CD4-positive, CD25-positive, alpha-beta regulatory T cell (primary cell): ENCODE measurements around the gene MVB12B. TPM values are rescaled to one million over a fixed set of nuclear protein-coding genes. Genes with fewer than 3 reads are reported as not detected.
"Not testable (repeated sequence)": the region's sequence is repeated elsewhere in the genome, so short reads cannot be mapped to it uniquely, and the experiment has no call there.

Source experiments
- ATAC-seq, 2 donors: fragments of 150-1000 bp; cut with Tn5 transposase; one replicate each; pipeline ENCODE4 v1.10.0; 2021; ENCODE audit warnings: low read depth in 2 of 2, moderate number of reproducible peaks in 2 of 2, moderate library complexity in 1 of 2
- DNase-seq, 3 donors: peaks; one replicate each; pipeline versions ENCODE4 v3.0.0 to v3.0.0-alpha.2; 2012 to 2022; ENCODE audit warnings: mixed read lengths in 1 of 3
- H3K27ac ChIP-seq: one replicate; pipeline ENCODE4 v1.7.0; 2013; ENCODE audit warnings: mild to moderate bottlenecking, low read length; ENCODE audit not compliant: insufficient read depth, poor library complexity, severe bottlenecking
- H3K27me3 ChIP-seq: one replicate; pipeline ENCODE4 v1.7.0; 2013; ENCODE audit warnings: low read length; ENCODE audit not compliant: control insufficient read depth, insufficient read depth
- H3K36me3 ChIP-seq: one replicate; pipeline ENCODE4 v1.7.0; 2013; ENCODE audit warnings: mild to moderate bottlenecking, low read length, moderate library complexity; ENCODE audit not compliant: control insufficient read depth, insufficient read depth
- H3K4me1 ChIP-seq: 2 replicates; pipeline ENCODE4 v1.7.0; 2013; ENCODE audit warnings: mild to moderate bottlenecking, low read length; ENCODE audit not compliant: insufficient read depth, control insufficient read depth, poor library complexity, severe bottlenecking
- H3K4me3 ChIP-seq: one replicate; pipeline ENCODE4 v1.7.0; 2013; ENCODE audit warnings: low read depth, mild to moderate bottlenecking, low read length, moderate library complexity
- H3K9me3 ChIP-seq, 2 experiments: 1 replicate in 1 of 2; 2 replicates in 1 of 2; pipeline ENCODE4 v1.7.0; 2013; ENCODE audit warnings: low read length in 2 of 2, mild to moderate bottlenecking in 1 of 2, moderate library complexity in 1 of 2; ENCODE audit not compliant: control insufficient read depth in 2 of 2
- H3K27ac Mint-ChIP-seq, 3 donors: one replicate each; pipeline ENCODE4 v1.8.0; 2020 to 2022; ENCODE audit warnings: mild to moderate bottlenecking in 3 of 3, mixed read lengths in 3 of 3, moderate library complexity in 2 of 3
- H3K27me3 Mint-ChIP-seq: one replicate; pipeline ENCODE4 v1.8.0; 2022; ENCODE audit warnings: mild to moderate bottlenecking, mixed read lengths
- H3K36me3 Mint-ChIP-seq: one replicate; pipeline ENCODE4 v1.8.0; 2020; ENCODE audit warnings: mixed read lengths
- H3K4me1 Mint-ChIP-seq, 4 donors: one replicate each; pipeline ENCODE4 v1.8.0; 2020 to 2022; ENCODE audit warnings: mixed read lengths in 4 of 4, mild to moderate bottlenecking in 1 of 4
- H3K4me3 Mint-ChIP-seq, 4 donors: one replicate each; pipeline ENCODE4 v1.8.0; 2020 to 2022; ENCODE audit warnings: mild to moderate bottlenecking in 4 of 4, mixed read lengths in 4 of 4, moderate library complexity in 3 of 4
- H3K9me3 Mint-ChIP-seq, 7 donors: one replicate each; pipeline ENCODE4 v1.8.0; 2020 to 2022; ENCODE audit warnings: mixed read lengths in 7 of 7, mild to moderate bottlenecking in 3 of 7, moderate library complexity in 2 of 7
- polyA plus RNA-seq, 4 donors: library from polyadenylated mRNA; unstranded; fragments of 300-500 nt; fragmentation: Illumina TruSeq; gene quantifications; one replicate each; pipeline ENCODE4 v1.2.3, GENCODE V29; 2021
- total RNA-seq: library from RNA; stranded (reverse); gene quantifications from one replicate; pipeline ENCODE4 v1.2.3, GENCODE V29; 2022

Gene MVB12B
- total and polyA plus RNA-seq, 5 donors from 2014 or later, result 0.60 to 5.1 (median 1.4) TPM

DNA sequence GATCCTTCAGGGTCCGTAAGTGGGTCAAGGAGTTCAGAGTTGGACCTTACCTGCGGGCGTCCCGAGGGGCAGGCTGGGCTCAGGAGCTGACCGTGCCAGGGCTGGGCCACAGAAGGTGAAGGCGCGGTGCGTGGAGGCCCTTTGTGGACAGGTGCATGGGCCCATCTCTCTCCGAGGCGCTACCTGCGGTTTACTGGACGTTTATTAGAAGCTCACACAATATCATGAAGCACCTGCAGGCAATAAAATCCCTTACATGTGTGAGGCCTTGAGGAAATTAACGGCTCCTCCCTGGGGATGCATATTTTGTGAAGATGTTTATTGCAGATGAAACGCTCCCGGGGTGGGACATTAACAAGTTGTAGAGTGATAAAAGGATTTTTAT lies 207.3 kb downstream of the MVB12B start:
- no peaks in the 10 kb centered on the region for H3K36me3 ChIP-seq
- H3K27me3 Mint-ChIP-seq, result peaks cover 49% of the 10 kb centered on the region
- H3K4me1 ChIP-seq, result no peaks in the 10 kb centered on the region
- no peak overlapping the region for H3K27ac Mint-ChIP-seq
- H3K9me3 ChIP-seq, result no peaks in the 10 kb centered on the region
- no peaks in the 10 kb centered on the region for H3K9me3 Mint-ChIP-seq
- no peaks in the 10 kb centered on the region for H3K36me3 Mint-ChIP-seq
- ATAC-seq, result no peak
- no peaks in the 10 kb centered on the region for H3K4me1 Mint-ChIP-seq
- no peak for DNase-seq
- no peak overlapping the region for H3K27ac ChIP-seq
- no peak overlapping the region for H3K4me3 ChIP-seq
- no peaks in the 10 kb centered on the region for H3K27me3 ChIP-seq
- no peak overlapping the region for H3K4me3 Mint-ChIP-seq

DNA sequence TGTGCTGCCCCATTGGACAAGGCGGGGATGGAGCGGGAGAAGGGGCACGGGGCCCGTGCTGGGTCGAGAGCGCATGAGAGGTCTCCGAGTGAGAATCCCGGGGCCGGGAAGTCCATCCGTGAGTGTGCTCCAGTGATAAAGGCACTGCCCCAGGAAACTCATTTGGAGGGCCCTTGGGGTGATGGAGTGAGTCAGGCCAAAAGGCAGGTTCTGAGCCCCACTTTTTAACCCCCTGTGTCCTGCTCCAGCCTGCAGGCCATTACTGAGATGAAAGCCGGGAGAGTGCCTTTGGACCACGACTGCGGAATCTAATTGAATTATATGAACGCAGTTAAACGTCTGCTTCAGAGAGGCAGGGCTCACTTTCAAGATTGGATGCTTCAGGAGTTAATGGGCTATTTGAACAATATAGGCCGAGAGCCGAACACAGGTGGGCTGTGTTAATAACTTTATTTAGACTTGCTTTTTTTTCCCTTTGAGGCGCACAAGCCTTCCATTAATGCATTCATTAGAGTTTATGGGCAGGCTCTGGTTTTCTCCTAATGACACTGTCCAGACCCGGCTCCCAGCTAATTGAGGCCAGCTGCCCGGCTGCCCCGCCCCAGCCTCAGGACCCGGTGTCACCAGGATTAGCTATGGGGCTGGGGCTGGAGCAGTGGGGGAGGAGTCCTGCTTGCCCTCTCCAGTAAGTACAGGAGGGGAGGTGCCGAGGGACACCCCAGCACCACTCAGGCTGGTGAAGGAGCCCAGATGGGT lies 208.0 kb downstream of the MVB12B start:
- H3K4me1 Mint-ChIP-seq, result no peaks in the 10 kb centered on the region
- H3K9me3 Mint-ChIP-seq, result no peaks in the 10 kb centered on the region
- H3K27me3 ChIP-seq, result no peaks in the 10 kb centered on the region
- H3K9me3 ChIP-seq, result no peaks in the 10 kb centered on the region
- no peaks in the 10 kb centered on the region for H3K4me1 ChIP-seq
- H3K27ac ChIP-seq, result no peak overlapping the region
- H3K4me3 ChIP-seq, result no peak overlapping the region
- no peaks in the 10 kb centered on the region for H3K36me3 ChIP-seq
- ATAC-seq, result no peak
- H3K27ac Mint-ChIP-seq, result no peak overlapping the region
- no peak for DNase-seq
- no peak overlapping the region for H3K4me3 Mint-ChIP-seq
- H3K27me3 Mint-ChIP-seq, result peaks cover 49% of the 10 kb centered on the region
- no peaks in the 10 kb centered on the region for H3K36me3 Mint-ChIP-seq

DNA sequence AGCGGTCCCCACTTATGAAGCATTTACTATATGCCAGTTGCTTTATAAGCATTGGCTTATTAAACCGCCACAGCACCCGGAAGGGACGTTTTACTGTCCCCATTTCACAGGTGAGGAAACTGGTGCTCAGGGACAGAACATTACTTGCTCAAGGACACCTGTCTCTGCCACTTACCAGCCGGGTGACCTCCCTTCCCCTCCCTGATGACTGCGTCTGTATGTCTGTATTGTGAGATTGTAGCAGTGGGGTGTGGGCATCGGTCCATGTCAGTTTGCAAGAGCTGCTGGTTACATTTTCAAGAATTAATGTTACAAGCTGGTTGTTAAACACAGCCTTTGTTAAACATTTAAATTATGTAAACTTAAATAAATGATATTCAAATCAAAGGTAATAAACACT lies 209.5 kb downstream of the MVB12B start:
- no peaks in the 10 kb centered on the region for H3K9me3 Mint-ChIP-seq
- H3K27ac Mint-ChIP-seq, result no peak overlapping the region
- Histone ChIP-seq H3K4me3 (no peak overlapping the region), H3K4me1 (no peaks in the 10 kb centered on the region), H3K27ac (no peak overlapping the region), H3K36me3 (no peaks in the 10 kb centered on the region), H3K9me3 (no peaks in the 10 kb centered on the region), H3K27me3 (no peaks in the 10 kb centered on the region)
- no peak for DNase-seq
- H3K4me3 Mint-ChIP-seq, result no peak overlapping the region
- H3K36me3 Mint-ChIP-seq, result no peaks in the 10 kb centered on the region
- peaks cover 50% of the 10 kb centered on the region for H3K27me3 Mint-ChIP-seq
- no peaks in the 10 kb centered on the region for H3K4me1 Mint-ChIP-seq
- ATAC-seq, result no peak

DNA sequence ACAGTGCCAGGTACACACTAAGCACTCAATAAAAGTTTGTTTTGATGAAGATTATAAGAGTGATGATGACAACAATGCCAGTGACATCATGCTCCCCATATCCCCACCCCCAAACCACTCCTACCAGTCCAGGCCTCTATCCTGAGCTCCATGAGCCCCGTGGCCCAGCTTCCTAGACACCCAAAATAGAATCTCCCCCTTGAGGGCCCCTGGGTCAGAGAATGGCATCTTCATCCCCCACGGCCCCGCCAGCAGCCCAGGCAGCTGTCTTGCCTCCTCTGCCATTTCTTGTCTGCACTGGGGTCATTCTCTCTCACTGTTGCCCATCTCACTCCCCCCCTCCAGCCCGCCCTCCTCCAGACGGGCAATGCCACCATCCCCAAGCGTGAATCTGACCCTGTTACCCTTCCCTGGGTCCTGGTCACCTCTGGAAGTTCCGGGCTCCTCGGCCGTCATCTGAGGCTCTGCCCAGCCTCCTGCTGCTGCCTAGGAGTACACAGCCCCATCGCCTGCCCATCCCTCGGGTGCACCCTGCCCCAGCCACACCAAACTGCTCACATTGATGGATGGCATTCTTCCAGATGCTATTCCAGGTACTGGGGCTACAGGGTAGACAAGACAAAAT lies 210.3 kb downstream of the MVB12B start:
- Histone ChIP-seq H3K4me3 (no peak overlapping the region), H3K36me3 (no peaks in the 10 kb centered on the region), H3K27ac (no peak overlapping the region), H3K27me3 (no peaks in the 10 kb centered on the region), H3K4me1 (no peaks in the 10 kb centered on the region), H3K9me3 (no peaks in the 10 kb centered on the region)
- Mint-ChIP-seq H3K27ac (no peak overlapping the region), H3K36me3 (no peaks in the 10 kb centered on the region), H3K4me1 (no peaks in the 10 kb centered on the region), H3K4me3 (no peak overlapping the region), H3K9me3 (no peaks in the 10 kb centered on the region), H3K27me3 (peaks cover 45% of the 10 kb centered on the region)
- DNase-seq (no peak), ATAC-seq (no peak)

DNA sequence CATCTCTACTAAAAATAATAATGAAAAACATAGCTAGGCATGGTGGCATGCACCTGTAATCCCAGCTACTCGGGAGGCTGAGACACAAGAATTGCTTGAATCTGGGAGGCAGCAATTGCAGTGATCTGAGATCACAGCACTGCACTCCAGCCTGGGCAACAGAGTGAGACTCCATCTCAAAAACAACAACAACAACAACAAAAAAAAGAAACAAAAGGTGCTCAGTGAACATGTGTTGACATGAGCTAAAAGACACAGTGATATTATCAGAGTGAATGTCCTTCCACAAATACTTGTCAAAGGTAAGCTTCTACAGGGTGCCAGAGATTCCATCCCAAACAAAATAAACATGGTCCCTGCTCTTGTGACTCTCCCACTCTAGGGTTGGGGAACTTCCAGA lies 211.9 kb downstream of the MVB12B start:
- Mint-ChIP-seq H3K9me3 (no peaks in the 10 kb centered on the region), H3K27me3 (peaks cover 45% of the 10 kb centered on the region), H3K4me3 (no peak overlapping the region), H3K36me3 (no peaks in the 10 kb centered on the region), H3K27ac (no peak overlapping the region), H3K4me1 (no peaks in the 10 kb centered on the region)
- H3K9me3 ChIP-seq, result no peaks in the 10 kb centered on the region
- DNase-seq, result no peak
- H3K27me3 ChIP-seq, result no peaks in the 10 kb centered on the region
- no peaks in the 10 kb centered on the region for H3K4me1 ChIP-seq
- no peak overlapping the region for H3K4me3 ChIP-seq
- ATAC-seq, result no peak
- no peaks in the 10 kb centered on the region for H3K36me3 ChIP-seq
- no peak overlapping the region for H3K27ac ChIP-seq

DNA sequence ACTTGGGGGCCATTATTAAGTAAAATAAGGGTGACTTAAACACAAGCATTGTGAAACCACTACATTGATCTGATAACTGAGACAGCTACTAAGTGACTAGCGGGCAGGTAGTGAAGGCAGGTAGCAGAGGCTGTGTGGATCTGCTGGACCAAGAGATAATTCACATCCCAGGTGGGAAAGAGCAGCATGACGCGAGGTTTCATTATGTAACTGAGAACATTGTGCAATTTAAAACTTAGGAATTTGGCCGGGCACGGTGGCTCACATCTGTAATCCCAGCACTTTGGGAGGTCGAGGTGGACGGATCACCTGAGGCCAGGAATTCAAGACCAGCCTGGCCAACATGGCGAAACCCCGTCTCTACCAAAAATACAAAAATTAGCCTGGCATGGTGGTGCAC lies 213.8 kb downstream of the MVB12B start:
- not testable (repeated sequence) for H3K4me3 Mint-ChIP-seq, H3K4me1 ChIP-seq, ATAC-seq, H3K4me1 Mint-ChIP-seq, H3K36me3 Mint-ChIP-seq, H3K4me3 ChIP-seq, DNase-seq, H3K9me3 Mint-ChIP-seq, H3K27ac ChIP-seq, H3K36me3 ChIP-seq, H3K9me3 ChIP-seq, H3K27ac Mint-ChIP-seq, H3K27me3 ChIP-seq
- H3K27me3 Mint-ChIP-seq, result peaks cover 35% of the 10 kb centered on the region

DNA sequence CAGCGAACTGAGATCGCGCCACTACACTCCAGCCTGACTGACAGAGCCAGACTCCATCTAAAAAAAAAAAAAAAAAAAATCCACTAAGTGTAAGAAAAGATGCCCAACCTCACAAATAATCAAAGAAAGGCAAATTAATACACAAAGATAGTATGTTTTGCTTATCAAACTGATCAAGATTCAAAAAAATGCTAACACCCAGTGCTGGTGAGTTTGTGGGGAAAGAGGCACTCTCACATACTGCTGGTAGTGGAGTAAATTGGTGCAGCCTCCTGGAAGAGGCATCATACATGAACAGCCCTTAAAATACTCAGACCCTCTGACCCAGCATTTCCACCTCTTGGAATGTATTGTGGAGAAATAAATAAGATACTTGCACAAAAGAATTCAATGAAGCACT lies 216.9 kb downstream of the MVB12B start:
- peaks cover 21% of the 10 kb centered on the region for H3K27me3 Mint-ChIP-seq
- H3K4me1 ChIP-seq, result no peaks in the 10 kb centered on the region
- H3K36me3 Mint-ChIP-seq, result no peaks in the 10 kb centered on the region
- no peaks in the 10 kb centered on the region for H3K9me3 Mint-ChIP-seq
- no peaks in the 10 kb centered on the region for H3K9me3 ChIP-seq
- no peak overlapping the region for H3K4me3 Mint-ChIP-seq
- H3K27ac Mint-ChIP-seq, result no peak overlapping the region
- ATAC-seq (no peak), DNase-seq (no peak)
- no peaks in the 10 kb centered on the region for H3K27me3 ChIP-seq
- no peak overlapping the region for H3K27ac ChIP-seq
- no peaks in the 10 kb centered on the region for H3K4me1 Mint-ChIP-seq
- no peak overlapping the region for H3K4me3 ChIP-seq
- H3K36me3 ChIP-seq, result no peaks in the 10 kb centered on the region

DNA sequence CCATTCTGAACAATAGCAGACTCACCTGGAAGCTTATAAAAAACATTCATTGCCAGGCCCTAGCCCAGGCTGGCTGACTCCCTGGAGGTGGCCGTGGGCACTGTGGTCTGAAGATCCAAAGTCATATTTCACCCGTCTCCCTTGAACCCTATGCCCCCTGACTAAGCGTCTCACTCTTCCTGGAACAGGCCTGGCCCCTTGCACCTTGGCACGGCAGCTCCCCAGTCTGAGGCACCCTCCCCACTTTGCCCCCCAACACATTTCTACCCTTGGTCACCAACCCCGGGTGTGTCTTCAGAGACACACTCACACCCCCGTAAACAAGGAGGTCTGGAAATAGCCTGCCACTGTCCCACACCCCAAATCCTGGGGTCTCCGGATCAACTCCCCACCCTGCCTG lies 218.5 kb downstream of the MVB12B start:
- peaks cover 17% of the 10 kb centered on the region for H3K27me3 Mint-ChIP-seq
- Histone ChIP-seq H3K4me3 (no peak overlapping the region), H3K27me3 (no peaks in the 10 kb centered on the region), H3K36me3 (no peaks in the 10 kb centered on the region), H3K4me1 (no peaks in the 10 kb centered on the region), H3K27ac (no peak overlapping the region), H3K9me3 (no peaks in the 10 kb centered on the region)
- no peaks in the 10 kb centered on the region for H3K9me3 Mint-ChIP-seq
- no peaks in the 10 kb centered on the region for H3K36me3 Mint-ChIP-seq
- H3K4me3 Mint-ChIP-seq, result no peak overlapping the region
- DNase-seq (no peak), ATAC-seq (no peak)
- H3K27ac Mint-ChIP-seq, result no peak overlapping the region
- no peaks in the 10 kb centered on the region for H3K4me1 Mint-ChIP-seq
